HepG2 (cell line): ENCODE data around the gene ETFB. TPM values are rescaled to one million over a fixed set of nuclear protein-coding genes. Genes with fewer than 3 reads are reported as not detected.

ENCODE experiments used
- ASH2L ChIP-seq: fragments of 300-600, 200-600 bp; sonication (generic); IDR thresholded peaks from 2 replicates; pipeline ENCODE4 v1.7.0; 2017; ENCODE audit warnings: low read depth, mild to moderate bottlenecking, moderate library complexity, mixed read lengths, low read length; ENCODE audit not compliant: insufficient read length
- ATF1 ChIP-seq: IDR thresholded peaks from 2 replicates; pipeline ENCODE4 v1.6.1; 2016; ENCODE audit warnings: mild to moderate bottlenecking, control low read depth
- EED ChIP-seq: sonication (generic); formaldehyde crosslinking; IDR thresholded peaks from 2 replicates; pipeline ENCODE4 v1.5.0; 2020; ENCODE audit warnings: mild to moderate bottlenecking, missing genetic modification reagents
- GATAD2A ChIP-seq: IDR thresholded peaks from 2 replicates; pipeline ENCODE4 v1.6.1; 2016
- HHEX ChIP-seq: IDR thresholded peaks from 2 replicates; pipeline ENCODE4 v1.6.1; 2016; ENCODE audit warnings: control low read depth
- IKZF5 ChIP-seq: IDR thresholded peaks from 2 replicates; pipeline ENCODE4 v1.6.1; 2018; ENCODE audit warnings: missing genetic modification reagents, mild to moderate bottlenecking, missing compliant biosample characterization
- JARID2 ChIP-seq: sonication (generic); formaldehyde crosslinking; IDR thresholded peaks from 2 replicates; pipeline ENCODE4 v1.8.1; 2023; ENCODE audit warnings: missing genetic modification reagents, inconsistent platforms; ENCODE audit not compliant: insufficient replicate concordance
- KLF11 ChIP-seq: IDR thresholded peaks from 2 replicates; pipeline ENCODE4 v1.6.1; 2016; ENCODE audit warnings: missing compliant biosample characterization
- MIXL1 ChIP-seq: IDR thresholded peaks from 2 replicates; pipeline ENCODE4 v1.6.1; 2016
- MXD4 ChIP-seq: IDR thresholded peaks from 2 replicates; pipeline ENCODE4 v1.6.1; 2016; ENCODE audit warnings: mild to moderate bottlenecking, missing biosample characterization, missing genetic modification reagents
- PBX3 ChIP-seq: sonication (generic); formaldehyde crosslinking; IDR thresholded peaks from 2 replicates; pipeline ENCODE4 v1.8.1; 2023; ENCODE audit warnings: missing genetic modification reagents, inconsistent platforms, borderline replicate concordance
- PHF21A ChIP-seq: sonication (generic); formaldehyde crosslinking; IDR thresholded peaks from 2 replicates; pipeline ENCODE4 v1.5.0; 2020; ENCODE audit warnings: mild to moderate bottlenecking, missing genetic modification reagents
- REST ChIP-seq, 2 experiments: IDR thresholded peaks; 2 replicates each; pipeline ENCODE4 v1.6.1; 2011 to 2012; ENCODE audit warnings: low read length in 2 of 2, borderline replicate concordance in 1 of 2, low read depth in 1 of 2, mild to moderate bottlenecking in 1 of 2, moderate library complexity in 1 of 2
- SNRNP70 ChIP-seq: fragments of 200-400 bp; formaldehyde crosslinking; IDR thresholded peaks from 2 replicates; pipeline ENCODE4 v1.6.1; 2017; ENCODE audit warnings: mild to moderate bottlenecking, low read depth, low read length, moderate library complexity
- SP4 ChIP-seq: sonication (generic); formaldehyde crosslinking; IDR thresholded peaks from 2 replicates; pipeline ENCODE4 v1.8.1; 2023; ENCODE audit warnings: mild to moderate bottlenecking, missing genetic modification reagents
- SUZ12 ChIP-seq: fragments of 150-350 bp; IDR thresholded peaks from 2 replicates; pipeline ENCODE4 v1.6.1; 2014; ENCODE audit warnings: low read depth, low read length
- ZFP62 ChIP-seq: sonication (generic); formaldehyde crosslinking; IDR thresholded peaks from 2 replicates; pipeline ENCODE4 v1.4.0; 2020; ENCODE audit warnings: missing genetic modification reagents
- ZFX ChIP-seq: sonication (generic); formaldehyde crosslinking; IDR thresholded peaks from 2 replicates; pipeline ENCODE4 v1.4.0; 2020; ENCODE audit warnings: mild to moderate bottlenecking, low read depth, missing genetic modification reagents, moderate library complexity
- ZMAT5 ChIP-seq: sonication (generic); formaldehyde crosslinking; IDR thresholded peaks from 2 replicates; pipeline ENCODE4 v1.5.0; 2020; ENCODE audit warnings: mild to moderate bottlenecking, low read depth, missing genetic modification reagents, borderline replicate concordance
- ZNF136 ChIP-seq: sonication (generic); formaldehyde crosslinking; IDR thresholded peaks from 2 replicates; pipeline ENCODE4 v1.8.1; 2022; ENCODE audit warnings: low read depth, mild to moderate bottlenecking, moderate library complexity, missing genetic modification reagents
- ZNF160 ChIP-seq: sonication (generic); formaldehyde crosslinking; IDR thresholded peaks from 2 replicates; pipeline ENCODE4 v1.8.0; 2022; ENCODE audit warnings: mild to moderate bottlenecking, inconsistent platforms, missing genetic modification reagents
- ZNF234 ChIP-seq: sonication (generic); formaldehyde crosslinking; conservative IDR thresholded peaks from 2 replicates; pipeline ENCODE4 v1.5.1; 2020; ENCODE audit warnings: mild to moderate bottlenecking, missing genetic modification reagents
- ZNF329 ChIP-seq: sonication (generic); formaldehyde crosslinking; IDR thresholded peaks from 2 replicates; pipeline ENCODE4 v1.9.0; 2021; ENCODE audit warnings: low read depth, mild to moderate bottlenecking, missing genetic modification reagents
- ZNF331 ChIP-seq: sonication (generic); formaldehyde crosslinking; IDR thresholded peaks from 2 replicates; pipeline ENCODE4 v1.4.0; 2020; ENCODE audit warnings: missing genetic modification reagents
- ZNF530 ChIP-seq: sonication (generic); formaldehyde crosslinking; IDR thresholded peaks from 2 replicates; pipeline ENCODE4 v1.5.0; 2020; ENCODE audit warnings: low read depth, mild to moderate bottlenecking, missing genetic modification reagents
- ZNF749 ChIP-seq: sonication (generic); formaldehyde crosslinking; IDR thresholded peaks from 2 replicates; pipeline ENCODE4 v1.8.0; 2022; ENCODE audit warnings: mild to moderate bottlenecking, missing genetic modification reagents, moderate library complexity, borderline replicate concordance
- ZNF839 ChIP-seq: sonication (generic); formaldehyde crosslinking; IDR thresholded peaks from 2 replicates; pipeline ENCODE4 v1.4.0; 2020; ENCODE audit warnings: missing genetic modification reagents, mild to moderate bottlenecking, borderline replicate concordance
- polyA plus RNA-seq, 8 experiments: library from polyadenylated mRNA; depleted of rRNA in 3 of 8; stranded (reverse) in 7 of 8; unstranded in 1 of 8; fragments of >200 nt; fragmentation: Illumina TruSeq in 4 of 8; extraction: Trizol in 4 of 8; gene quantifications; 2 replicates each; pipeline versions ENCODE4 v1.2.1 to v1.2.3, GENCODE V29; 2011 to 2016; ENCODE audit warnings: low read depth in 4 of 8, missing spikeins in 1 of 8, mixed read lengths in 1 of 8; ENCODE audit not compliant: insufficient read depth in 1 of 8
- total RNA-seq, 5 experiments: library from RNA; depleted of rRNA; stranded (reverse); fragments of >200 nt; fragmentation: Illumina TruSeq; extraction: Trizol; gene quantifications; 2 replicates each; pipeline ENCODE4 v1.2.3, GENCODE V29; 2016; ENCODE audit warnings: low read depth in 1 of 5

The ETFB gene
- total and polyA plus RNA-seq, 2 of the 13 experiments (the other 11 are each of a cell fraction or from before 2014, with no cell fraction given), result 678 to 1,314 TPM

GRCh38 chr19:51354742-51355148, 11.4 kb downstream of the ETFB start (continued):
- TF ChIP-seq PHF21A (CRISPR knock-in tag) (peak; percentile 53; the same call in 1 of the 2 replicates), KLF11 (CRISPR knock-in tag) (no peak; the same call in 1 of the 2 replicates), ZNF530 (CRISPR knock-in tag) (no peak), ZNF331 (CRISPR knock-in tag) (peak; percentile 78), PBX3 (CRISPR knock-in tag) (0 out of 2 replicates have a peak, but pooled peaks have one; percentile 54), ZNF160 (CRISPR knock-in tag) (no peak), MXD4 (CRISPR knock-in tag) (no peak), SUZ12 (no peak), ZNF329 (CRISPR knock-in tag) (no peak), ZFX (no peak), ASH2L (no peak), ZNF136 (CRISPR knock-in tag) (no peak), EED (CRISPR knock-in tag) (no peak), REST (IDR thresholded peaks at IDR 0.05; ENCODE audit: borderline replicate concordance in 1 of 2, low read depth in 1 of 2, low read length in 2 of 2) (no peak), ATF1 (CRISPR knock-in tag) (peak; percentile 54; the same call in 1 of the 2 replicates), HHEX (CRISPR knock-in tag) (0 out of 2 replicates have a peak, but pooled peaks have one; percentile 40), ZNF839 (CRISPR knock-in tag) (no peak), SNRNP70 (no peak), ZNF749 (CRISPR knock-in tag) (no peak), GATAD2A (CRISPR knock-in tag) (peak; percentile 90), ZMAT5 (no peak), MIXL1 (peak; percentile 48), ZFP62 (CRISPR knock-in tag) (no peak), IKZF5 (peak; percentile 68; the same call in 1 of the 2 replicates), JARID2 (CRISPR knock-in tag) (no peak), ZNF234 (CRISPR knock-in tag) (no peak), SP4 (CRISPR knock-in tag) (peak; percentile 53; the same call in 1 of the 2 replicates)
